Hypothalamus (tissue), 51 donors: ENCODE results near the gene PRKCH.
"Not testable (repeated sequence)": the region's sequence is repeated elsewhere in the genome, so short reads cannot be mapped to it uniquely, and the experiment has no call there.

Experiments used
- DNase-seq, 51 donors: peaks; one replicate each; lab custom pipeline; 2025; lab: John Stamatoyannopoulos, UW

The PRKCH gene

GRCh38 chr14:61304688-61305087 lies 16.7 kb upstream of the PRKCH start:
- no peak for DNase-seq

- DNase-seq: no peak
Measured at GRCh38 chr14:61308198-61308597, 13.2 kb upstream of the PRKCH start.

DNA sequence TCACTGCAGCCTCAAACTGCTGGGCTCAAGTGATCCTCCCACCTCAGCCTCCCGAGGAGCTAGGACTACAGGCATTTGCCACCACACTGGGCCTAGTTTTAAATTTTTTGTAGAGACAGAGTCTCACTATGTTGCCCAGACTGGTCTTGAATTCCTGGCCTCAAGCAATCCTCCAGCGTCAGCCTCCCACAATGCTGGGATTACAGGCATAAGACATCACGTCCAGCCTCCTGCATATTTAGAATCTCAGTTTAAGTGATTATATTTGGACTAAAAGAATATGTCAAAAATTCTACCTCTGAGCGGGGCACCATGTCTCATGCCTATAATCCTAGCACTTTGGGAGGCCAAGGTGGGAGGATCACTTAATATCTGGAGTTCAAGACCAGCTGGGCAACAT lies 12.7 kb upstream of the PRKCH start:
- not testable (repeated sequence) for DNase-seq

DNA sequence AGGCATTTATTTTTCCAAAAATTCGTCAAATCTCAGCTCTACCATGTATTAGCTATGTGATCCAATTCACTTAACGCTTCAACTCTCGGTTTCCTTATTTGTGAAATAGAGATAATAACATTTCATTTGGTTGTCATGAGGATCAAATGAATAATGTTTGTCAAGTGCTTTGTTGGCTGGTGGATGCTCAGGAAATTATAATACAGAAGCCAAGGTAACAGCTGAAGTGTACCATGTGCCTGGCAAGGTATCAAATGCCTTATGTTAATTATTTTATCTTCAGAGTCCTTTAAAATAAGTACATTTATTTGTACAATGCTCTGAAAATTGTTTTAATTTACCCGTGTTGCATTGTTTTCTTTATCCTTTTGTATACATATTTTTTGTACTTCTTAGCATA lies 6.1 kb upstream of the PRKCH start:
- DNase-seq: no peak

DNA sequence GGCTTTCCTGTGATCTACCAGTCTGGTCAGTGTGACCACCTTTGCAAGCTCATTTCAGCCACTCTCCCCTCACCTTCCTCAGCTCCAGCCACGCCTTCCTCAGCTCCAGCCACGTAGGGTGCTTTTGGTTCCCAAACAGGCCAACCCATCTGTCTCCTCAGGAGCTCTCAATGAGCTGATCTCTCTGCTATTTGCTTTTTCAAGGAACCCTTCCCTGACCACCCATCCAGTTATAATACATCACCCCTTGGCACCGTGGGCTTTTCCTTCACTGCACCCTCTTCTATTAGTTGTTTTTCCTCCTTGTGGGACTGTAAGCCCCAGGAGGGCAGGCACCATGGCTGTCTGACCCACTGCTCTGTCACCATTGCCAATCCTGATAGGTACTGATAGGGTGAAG lies 2.3 kb upstream of the PRKCH start:
- DNase-seq: no peak

GRCh38 chr14:61319706-61320105 lies 1.7 kb upstream of the PRKCH start:
- no peak for DNase-seq

GRCh38 chr14:61320170-61320569 lies 1.2 kb upstream of the PRKCH start:
- DNase-seq: not testable (repeated sequence)

GRCh38 chr14:61320806-61321384 lies 484 bp upstream of the PRKCH start:
- no peak for DNase-seq

DNA sequence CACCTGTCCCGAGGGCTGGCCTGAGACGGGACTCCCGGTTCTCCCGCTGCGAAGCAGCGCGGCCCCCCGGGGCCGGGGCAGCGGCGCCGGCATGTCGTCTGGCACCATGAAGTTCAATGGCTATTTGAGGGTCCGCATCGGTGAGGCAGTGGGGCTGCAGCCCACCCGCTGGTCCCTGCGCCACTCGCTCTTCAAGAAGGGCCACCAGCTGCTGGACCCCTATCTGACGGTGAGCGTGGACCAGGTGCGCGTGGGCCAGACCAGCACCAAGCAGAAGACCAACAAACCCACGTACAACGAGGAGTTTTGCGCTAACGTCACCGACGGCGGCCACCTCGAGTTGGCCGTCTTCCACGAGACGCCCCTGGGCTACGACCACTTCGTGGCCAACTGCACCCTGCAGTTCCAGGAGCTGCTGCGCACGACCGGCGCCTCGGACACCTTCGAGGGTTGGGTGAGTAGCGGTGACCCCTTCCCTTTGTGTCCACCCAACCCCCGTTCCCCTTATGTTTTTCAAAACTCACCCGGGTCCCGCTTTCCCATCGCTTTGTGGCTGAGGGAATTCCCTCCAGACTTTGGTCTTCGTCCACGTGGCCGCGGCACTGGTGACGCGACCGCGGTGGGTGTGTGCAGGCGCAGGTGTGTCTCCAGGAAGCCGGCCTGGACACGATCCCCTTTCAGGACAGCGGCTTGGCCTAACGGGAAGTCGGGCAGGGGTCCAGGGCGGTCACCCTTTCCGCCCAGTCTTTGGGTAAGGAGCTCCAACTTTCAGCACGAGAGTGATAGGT lies 826 bp downstream of the PRKCH start:
- DNase-seq: no peak

GRCh38 chr14:61322799-61323290 lies 1.5 kb downstream of the PRKCH start:
- DNase-seq: no peak

DNA sequence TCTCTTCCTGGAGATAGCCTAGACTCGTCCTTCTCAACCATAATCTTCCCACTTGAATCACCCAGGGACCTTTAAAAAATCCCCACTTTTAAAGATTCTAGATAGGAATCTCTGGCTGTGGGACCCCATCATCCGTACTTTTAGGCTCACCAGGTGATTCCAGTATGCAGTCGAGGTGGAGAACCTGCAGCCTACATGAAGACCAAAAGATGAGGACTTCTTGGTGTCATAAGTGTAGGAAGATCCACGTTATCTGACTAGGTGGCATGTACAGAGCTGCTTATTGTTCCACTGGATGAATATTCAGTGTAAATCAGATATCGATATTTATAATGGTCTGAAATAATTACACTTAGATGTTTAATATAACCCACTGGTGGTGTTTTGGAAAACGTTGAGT lies 2.6 kb downstream of the PRKCH start:
- no peak for DNase-seq

- no peak for DNase-seq
Measured at GRCh38 chr14:61325166-61325565, 3.8 kb downstream of the PRKCH start.

DNA sequence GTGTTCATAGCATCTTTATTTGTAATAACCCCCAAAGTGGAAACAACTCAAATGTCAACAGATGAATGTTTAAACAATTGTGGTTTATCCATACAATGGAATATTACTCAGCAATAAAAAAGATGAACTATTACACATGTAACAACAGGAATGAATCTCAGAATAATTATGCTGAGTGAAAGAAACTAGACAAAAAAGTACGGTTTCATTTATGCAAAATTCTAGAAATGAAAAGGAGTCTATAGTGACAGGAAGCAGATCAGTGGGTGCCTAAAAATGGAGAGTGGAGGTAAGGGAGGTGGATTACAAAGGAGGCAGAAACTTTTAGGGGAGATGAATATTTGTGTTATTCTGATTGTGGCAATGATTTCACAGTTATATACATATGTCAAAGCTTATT lies 4.8 kb downstream of the PRKCH start:
- DNase-seq: no peak

GRCh38 chr14:61326847-61327246 lies 5.5 kb downstream of the PRKCH start:
- DNase-seq: no peak

GRCh38 chr14:61328626-61329262 lies 7.4 kb downstream of the PRKCH start:
- DNase-seq: no peak

- DNase-seq: no peak
Measured at GRCh38 chr14:61329478-61330051, 8.2 kb downstream of the PRKCH start.

GRCh38 chr14:61330511-61330910 lies 9.1 kb downstream of the PRKCH start:
- no peak for DNase-seq

- no peak for DNase-seq
Measured at GRCh38 chr14:61331992-61332657, 10.7 kb downstream of the PRKCH start.

GRCh38 chr14:61332658-61333029 lies 11.3 kb downstream of the PRKCH start:
- no peak for DNase-seq

- no peak for DNase-seq
Measured at GRCh38 chr14:61333087-61333486, 11.7 kb downstream of the PRKCH start.

DNA sequence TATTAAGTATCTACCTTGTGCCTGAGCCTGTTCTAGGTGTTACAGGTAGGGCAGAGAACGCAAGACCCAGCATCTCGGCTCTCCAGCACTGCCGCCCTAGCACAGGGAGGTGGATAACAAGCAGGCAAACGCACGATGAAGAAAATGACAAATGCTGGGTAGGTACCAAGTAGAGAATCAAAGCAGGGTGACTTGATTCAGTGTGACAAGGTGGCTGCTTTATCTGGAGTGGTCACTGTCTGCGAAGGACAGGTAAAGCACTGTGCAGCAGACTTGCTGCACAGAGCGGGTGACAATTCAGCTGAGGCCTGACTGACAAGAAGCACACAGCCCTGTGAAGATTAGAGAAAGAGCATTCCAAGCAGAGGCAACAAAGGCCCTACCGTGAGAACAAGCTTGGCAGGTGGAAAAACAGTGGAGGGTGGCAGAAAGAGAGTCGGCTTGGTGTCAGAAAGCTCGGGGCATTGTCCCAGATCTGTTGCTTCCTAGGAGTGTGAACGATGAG lies 12.9 kb downstream of the PRKCH start:
- no peak for DNase-seq
